Small intestine (tissue), 7 donors: ENCODE data around the gene STAP2. TPM values are rescaled to one million over a fixed set of nuclear protein-coding genes. Genes with fewer than 3 reads are reported as not detected.
A peak's percentile ranks its signal among the peaks of the same experiment; 100 is the strongest.
"Not testable (repeated sequence)": the region's sequence is repeated elsewhere in the genome, so short reads cannot be mapped to it uniquely, and the experiment has no call there.

ENCODE experiments used
- DNase-seq, 2 donors: peaks; one replicate each; pipeline versions ENCODE4 v3.0.0 to v3.0.0-alpha.2; 2013
- FAIRE-seq: peaks from 2 replicates; lab custom pipeline; 2012; peaks lifted over from hg19 to GRCh38; lab: Jason Lieb, UNC
- H3K27ac ChIP-seq, 3 donors: one replicate each; pipeline ENCODE4 v1.5.1; 2013; ENCODE audit warnings: low read length in 2 of 3, mild to moderate bottlenecking in 2 of 3, control low read depth in 1 of 3, inconsistent platforms in 1 of 3, low read depth in 1 of 3, moderate library complexity in 1 of 3
- H3K27me3 ChIP-seq, 3 donors: one replicate each; pipeline ENCODE4 v1.6.1; 2013; ENCODE audit warnings: low read length in 3 of 3, inconsistent platforms in 1 of 3; ENCODE audit not compliant: control insufficient read depth in 3 of 3, insufficient read depth in 3 of 3
- H3K36me3 ChIP-seq, 3 donors: one replicate each; pipeline ENCODE4 v1.6.1; 2013; ENCODE audit warnings: low read length in 3 of 3, inconsistent platforms in 1 of 3, low read depth in 1 of 3, mild to moderate bottlenecking in 1 of 3, moderate library complexity in 1 of 3; ENCODE audit not compliant: control insufficient read depth in 3 of 3, insufficient read depth in 2 of 3
- H3K4me1 ChIP-seq, 3 donors: one replicate each; pipeline ENCODE4 v1.6.1; 2013; ENCODE audit warnings: low read length in 2 of 3, inconsistent platforms in 1 of 3, low read depth in 1 of 3, mild to moderate bottlenecking in 1 of 3, moderate library complexity in 1 of 3; ENCODE audit not compliant: control insufficient read depth in 3 of 3, insufficient read depth in 2 of 3
- H3K4me3 ChIP-seq, 3 donors: one replicate each; pipeline ENCODE4 v1.5.1; 2013; ENCODE audit warnings: low read length in 3 of 3, control low read depth in 1 of 3, inconsistent platforms in 1 of 3, low read depth in 1 of 3, mild to moderate bottlenecking in 1 of 3, moderate library complexity in 1 of 3
- H3K9me3 ChIP-seq, 2 donors: one replicate each; pipeline ENCODE4 v1.6.1; 2013; ENCODE audit warnings: low read depth in 1 of 2, low read length in 1 of 2; ENCODE audit not compliant: control insufficient read depth in 2 of 2, insufficient read depth in 1 of 2
- WGBS, 3 donors: extraction: QIAGEN DNeasy Blood & Tissue Kit; methylation state at CpG; one replicate each; pipeline ENCODE4 v1.1.7; 2013; 5-methylcytosine and 5-hydroxymethylcytosine counted together
- polyA plus RNA-seq, 4 donors: library from polyadenylated mRNA; stranded (reverse) in 3 of 4; unstranded in 1 of 4; fragments of 200-250 nt in 3 of 4; fragments of 120-200 nt in 1 of 4; gene quantifications; one replicate each; pipeline versions ENCODE4 v1.2.1 to v1.2.3, GENCODE V29; 2013
- donor health status: healthy with polysubstance abuse.
- donor health status: control.
- donor health status: control.
- donor health status: Bipolar disorder and iron deficiency.
- donor health status: healthy.

Gene STAP2
- polyA plus RNA-seq, 4 donors, result 75.5 to 261 (median 140) TPM

DNA sequence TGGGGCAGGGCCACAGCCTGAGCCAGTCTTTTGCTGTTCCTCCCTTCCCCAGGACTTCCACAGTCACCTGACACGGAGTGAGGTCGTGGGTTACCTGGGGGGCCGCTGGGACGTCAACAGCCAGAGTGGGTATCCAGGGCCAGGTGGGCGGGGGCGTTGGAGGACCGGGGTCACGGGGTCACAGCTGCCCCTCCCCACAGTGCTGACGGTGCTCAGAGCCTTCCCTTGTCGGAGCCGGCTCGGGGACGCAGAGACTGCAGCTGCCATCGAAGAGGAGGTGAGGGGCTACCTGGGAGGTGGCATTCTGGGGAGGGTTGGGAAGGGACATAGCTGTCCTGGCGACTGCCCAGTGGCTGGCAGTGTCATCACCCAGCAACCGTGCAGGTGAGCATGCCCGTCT, 16.3 kb upstream of the STAP2 start:
- WGBS, 3 donors, result 83 to 88% (median 84%) methylated on average over 16 to 17 of the region's 17 CpGs
- H3K27me3 ChIP-seq, result no peaks in the 10 kb centered on the region
- no peak for FAIRE-seq

DNA sequence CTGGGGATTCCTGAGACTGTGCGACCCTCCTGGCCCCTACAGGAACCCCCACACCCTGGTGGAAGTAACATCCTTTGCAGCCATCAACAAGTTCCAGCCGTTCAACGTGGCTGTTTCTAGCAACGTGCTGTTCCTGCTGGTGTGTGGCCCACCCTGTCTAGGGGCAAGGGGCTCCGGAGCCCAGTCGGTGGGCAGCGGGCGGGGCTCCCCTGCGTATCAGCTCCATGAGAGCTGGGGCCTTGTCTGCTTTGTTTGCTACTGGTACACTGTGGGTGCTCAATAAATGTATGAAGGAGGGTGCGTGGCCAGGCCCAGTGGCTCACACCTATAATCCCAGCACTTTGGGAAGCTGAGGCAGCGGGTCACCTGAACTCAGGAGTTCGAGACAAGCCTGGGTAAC, 15.7 kb upstream of the STAP2 start:
- Histone ChIP-seq H3K27ac (no peak overlapping the region), H3K4me1 (no peaks in the 10 kb centered on the region), H3K9me3 (no peaks in the 10 kb centered on the region), H3K4me3 (no peak overlapping the region), H3K36me3 (peaks cover 0 to 73% (median 5%) of the 10 kb centered on the region in 3 donors), H3K27me3 (no peaks in the 10 kb centered on the region)
- DNase-seq (no peak), FAIRE-seq (no peak)
- WGBS, 3 donors, result 89 to 96% (median 90%) methylated on average over 12 of the region's 12 CpGs

More for the DNA sequence above, 16.3 kb upstream of the STAP2 start:
- no peak for DNase-seq
- Histone ChIP-seq H3K36me3 (peaks cover 0 to 78% (median 5%) of the 10 kb centered on the region in 3 donors), H3K9me3 (no peaks in the 10 kb centered on the region), H3K27ac (no peak overlapping the region), H3K4me3 (no peak overlapping the region), H3K4me1 (no peaks in the 10 kb centered on the region)

DNA sequence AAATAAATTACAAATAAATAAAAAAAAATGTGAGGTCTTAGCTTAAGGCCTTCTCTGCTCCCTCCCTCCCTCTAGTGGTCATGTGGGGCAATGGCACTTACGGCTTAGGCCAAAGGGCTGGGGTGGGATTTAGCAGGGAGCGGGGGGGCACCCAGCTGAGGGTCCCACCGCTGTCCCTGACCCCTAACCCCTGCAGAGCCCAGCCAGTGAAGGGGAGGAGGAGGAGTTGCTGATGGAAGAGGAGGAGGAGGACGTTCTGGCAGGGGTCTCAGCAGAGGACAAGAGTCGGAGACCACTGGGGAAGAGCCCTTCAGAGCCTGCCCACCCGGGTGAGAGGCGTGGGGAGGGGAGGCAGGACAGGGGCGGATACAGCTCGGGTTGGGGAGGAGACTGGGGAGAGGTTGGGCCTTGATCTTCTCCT, 14.1 kb upstream of the STAP2 start:
- Histone ChIP-seq H3K9me3 (no peaks in the 10 kb centered on the region), H3K4me1 (no peaks in the 10 kb centered on the region), H3K4me3 (no peak overlapping the region), H3K27ac (no peak overlapping the region), H3K27me3 (no peaks in the 10 kb centered on the region), H3K36me3 (peaks cover 0 to 67% (median 5%) of the 10 kb centered on the region in 3 donors)
- WGBS, 3 donors, result 32 to 38% (median 32%) methylated on average over 8 to 9 of the region's 9 CpGs
- no peak for FAIRE-seq
- DNase-seq, result peak; percentile 49 to 60

DNA sequence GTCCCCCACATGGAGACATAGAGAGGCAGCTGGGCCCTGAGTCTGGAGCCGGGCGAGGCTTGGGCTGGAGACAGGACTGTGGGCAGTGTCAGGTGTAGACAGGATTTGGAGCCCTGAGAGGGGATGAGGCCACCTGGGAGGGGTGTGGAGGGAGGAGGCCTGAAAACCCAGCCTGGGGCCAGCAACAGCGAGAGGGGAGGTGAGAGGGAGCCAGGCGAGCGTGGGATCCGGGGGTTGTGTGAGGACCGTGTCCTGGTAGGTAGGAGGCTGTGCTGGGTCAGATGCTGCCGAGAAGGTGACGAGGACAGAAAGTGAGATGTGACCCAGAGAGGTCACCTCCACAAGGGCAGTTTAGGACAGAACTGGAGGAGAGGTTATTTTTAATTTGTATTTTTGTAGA, 12.1 kb upstream of the STAP2 start:
- peaks cover 0 to 4% of the 10 kb centered on the region in 2 donors for H3K9me3 ChIP-seq
- H3K4me3 ChIP-seq, result no peak overlapping the region
- H3K36me3 ChIP-seq, result peaks cover 0 to 64% (median 5%) of the 10 kb centered on the region in 3 donors
- FAIRE-seq (no peak), DNase-seq (no peak)
- H3K4me1 ChIP-seq, result no peaks in the 10 kb centered on the region
- H3K27me3 ChIP-seq, result no peaks in the 10 kb centered on the region
- 95 to 96% (median 96%) methylated on average over 9 of the region's 9 CpGs for WGBS, 3 donors
- no peak overlapping the region for H3K27ac ChIP-seq

GRCh38 chr19:4350111-4350510, 11.5 kb upstream of the STAP2 start:
- no peak overlapping the region for H3K4me3 ChIP-seq
- H3K9me3 ChIP-seq, result peaks cover 0 to 5% of the 10 kb centered on the region in 2 donors
- H3K27me3 ChIP-seq, result no peaks in the 10 kb centered on the region
- no peaks in the 10 kb centered on the region for H3K4me1 ChIP-seq
- no peak for FAIRE-seq
- DNase-seq, result no peak
- peaks cover 0 to 67% (median 5%) of the 10 kb centered on the region in 3 donors for H3K36me3 ChIP-seq
- WGBS, 3 donors, result 85 to 96% (median 88%) methylated on average over 7 to 8 of the region's 8 CpGs
- H3K27ac ChIP-seq, result no peak overlapping the region

DNA sequence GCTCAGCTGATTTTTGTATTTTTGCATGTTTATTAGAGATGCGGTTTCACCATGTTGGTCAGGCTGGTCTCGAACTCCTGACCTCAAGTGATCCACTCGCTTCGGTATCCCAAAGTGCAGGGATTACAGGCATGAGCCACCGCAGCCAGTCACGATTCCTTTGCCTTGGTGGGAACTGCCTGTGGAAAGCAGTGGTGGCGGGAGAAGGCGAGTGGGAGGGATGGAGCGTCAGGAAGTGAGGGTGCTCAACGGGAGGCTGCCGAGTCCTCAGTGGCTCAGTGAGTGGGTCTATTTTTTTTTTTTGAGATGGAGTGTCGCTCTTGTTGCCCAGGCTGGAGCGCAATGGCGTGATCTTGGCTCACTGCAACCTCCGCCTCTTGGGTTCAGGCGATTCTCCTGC, 10.6 kb upstream of the STAP2 start:
- H3K4me1 ChIP-seq, FAIRE-seq: not testable (repeated sequence)
- WGBS, 3 donors, result 94 to 96% (median 95%) methylated on average over 16 of the region's 16 CpGs

DNA sequence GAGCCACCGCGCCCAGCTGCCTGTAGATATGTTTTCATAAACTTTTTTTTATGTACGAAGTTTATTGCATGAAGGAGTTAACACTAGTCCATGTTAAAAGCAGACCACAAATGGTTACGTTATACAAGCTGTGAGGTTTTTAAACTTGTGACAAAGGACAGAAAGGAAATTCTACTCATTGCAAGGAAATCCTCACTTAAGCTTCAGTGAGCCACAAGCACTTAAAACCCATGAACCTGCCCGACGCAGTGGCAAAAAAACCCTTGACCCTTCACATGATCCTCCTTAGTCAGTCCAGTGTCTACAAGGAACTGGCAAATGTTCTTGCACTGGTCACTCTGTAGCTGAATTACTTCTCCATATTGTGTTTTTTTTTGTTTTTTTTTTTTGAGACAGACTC, 8.9 kb upstream of the STAP2 start:
- H3K4me3 ChIP-seq, result no peak overlapping the region
- H3K9me3 ChIP-seq, result peaks cover 0 to 5% of the 10 kb centered on the region in 2 donors
- H3K36me3 ChIP-seq, result peaks cover 0 to 47% (median 3%) of the 10 kb centered on the region in 3 donors
- no peak overlapping the region for H3K27ac ChIP-seq
- FAIRE-seq (no peak), DNase-seq (no peak)
- WGBS, 3 donors, result 68 to 85% (median 78%) methylated on average over 6 of the region's 6 CpGs
- peaks cover 0 to 7% (median 0%) of the 10 kb centered on the region in 3 donors for H3K4me1 ChIP-seq
- H3K27me3 ChIP-seq, result no peaks in the 10 kb centered on the region

More for the DNA sequence above, 10.6 kb upstream of the STAP2 start:
- H3K9me3 ChIP-seq, H3K4me3 ChIP-seq, DNase-seq, H3K27me3 ChIP-seq, H3K27ac ChIP-seq: not testable (repeated sequence)
- peaks cover 0 to 58% (median 3%) of the 10 kb centered on the region in 3 donors for H3K36me3 ChIP-seq

DNA sequence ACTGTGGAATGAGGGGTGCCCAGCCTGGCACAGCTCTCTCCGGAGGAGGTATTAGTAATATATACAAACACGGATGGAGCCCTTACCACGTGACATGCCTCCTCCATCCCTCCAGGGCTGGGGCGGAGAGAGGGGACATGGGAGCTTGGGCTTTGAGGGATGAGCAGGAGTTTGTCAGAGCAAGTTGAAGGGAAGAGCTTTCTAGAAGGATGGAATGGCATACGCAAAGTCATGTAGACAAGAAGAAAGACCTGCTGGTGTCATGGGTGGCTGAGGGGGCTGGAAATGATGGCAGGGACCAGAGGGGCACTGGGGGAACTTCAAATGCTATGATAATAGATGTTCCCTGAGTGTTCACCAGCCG, 7.4 kb upstream of the STAP2 start:
- H3K27me3 ChIP-seq, result no peaks in the 10 kb centered on the region
- DNase-seq (no peak), FAIRE-seq (no peak)
- 89 to 95% (median 94%) methylated on average over 6 of the region's 6 CpGs for WGBS, 3 donors
- peaks cover 0 to 43% (median 3%) of the 10 kb centered on the region in 3 donors for H3K36me3 ChIP-seq
- peaks cover 0 to 19% (median 0%) of the 10 kb centered on the region in 3 donors for H3K4me1 ChIP-seq
- no peak overlapping the region for H3K4me3 ChIP-seq
- H3K27ac ChIP-seq, result no peak overlapping the region
- H3K9me3 ChIP-seq, result peaks cover 0 to 5% of the 10 kb centered on the region in 2 donors
